Measurements from ENCODE around the gene SNX25.

SNX25 gene

GRCh38 chr4:185211035-185211434 lies 1.6 kb downstream of the SNX25 start:
- TF ChIP-seq SP1 (IDR thresholded peaks at IDR 0.05) (no peak), HDGF (IDR thresholded peaks at IDR 0.05; ENCODE audit: borderline replicate concordance) (no peak)
- ChIA-PET POLR2A (interaction anchor here (1.2 kb wide), 1 partner anchor 8 kb away, joined by 3 read pairs; no protein-coding TSS in a partner anchor), CTCF (no interaction called here)
- DNase-seq (ENCODE audit: extremely low spot score): no peak

- ChIA-PET POLR2A (interaction anchor here (1.7 kb wide), 1 partner anchor 9 kb away, joined by 5 read pairs; no protein-coding TSS in a partner anchor), CTCF (no interaction called here)
- TF ChIP-seq FOXK2 (IDR thresholded peaks at IDR 0.05): no peak
- TF ChIP-seq PKNOX1 (IDR thresholded peaks at IDR 0.05): no peak
- no peak for TF ChIP-seq CTBP1 (IDR thresholded peaks at IDR 0.05; ENCODE audit: borderline replicate concordance)
- no peak for TF ChIP-seq FOXA1 (IDR thresholded peaks at IDR 0.05)
- no peak for TF ChIP-seq BHLHE40 (IDR thresholded peaks at IDR 0.05; ENCODE audit: borderline replicate concordance)
- TF ChIP-seq L3MBTL2 (conservative IDR thresholded peaks at IDR 0.05): no peak
- TF ChIP-seq ARNT (IDR thresholded peaks at IDR 0.05): no peak
- TF ChIP-seq NFRKB (IDR thresholded peaks at IDR 0.05): no peak
- TF ChIP-seq LEF1 (IDR thresholded peaks at IDR 0.05; ENCODE audit: borderline replicate concordance): no peak
- DNase-seq (ENCODE audit: extremely low spot score): no peak
Observed at GRCh38 chr4:185211641-185212040, 2.2 kb downstream of the SNX25 start.

GRCh38 chr4:185212581-185212980 lies 3.2 kb downstream of the SNX25 start:
- ChIA-PET CTCF (interaction anchor here (0.6 kb wide), 1 partner anchor 14 kb away, joined by 4 read pairs; no protein-coding TSS in a partner anchor), POLR2A (interaction anchor here (1.0 to 1.7 kb wide), 2 partner anchors 10 to 214 kb away, joined by 3 to 5 read pairs; partner anchors contain the start of gene UFSP2)
- TF ChIP-seq FOXK2 (IDR thresholded peaks at IDR 0.05) (no peak), NFRKB (IDR thresholded peaks at IDR 0.05) (no peak), BHLHE40 (IDR thresholded peaks at IDR 0.05; ENCODE audit: borderline replicate concordance) (no peak), FOXA1 (IDR thresholded peaks at IDR 0.05) (no peak), ZNF384 (IDR thresholded peaks at IDR 0.05) (no peak), PKNOX1 (IDR thresholded peaks at IDR 0.05) (no peak), HDGF (IDR thresholded peaks at IDR 0.05; ENCODE audit: borderline replicate concordance) (no peak), TARDBP (IDR thresholded peaks at IDR 0.05) (no peak)

GRCh38 chr4:185213877-185214276 lies 4.5 kb downstream of the SNX25 start:
- POLR2A ChIA-PET: no interaction called here
- TF ChIP-seq ELF4 (IDR thresholded peaks at IDR 0.05): no peak
- no peak for DNase-seq (ENCODE audit: extremely low spot score)
- CTCF ChIA-PET: no interaction called here

More at GRCh38 chr4:185212581-185212980, 3.2 kb downstream of the SNX25 start:
- no peak for DNase-seq (ENCODE audit: extremely low spot score)

GRCh38 chr4:185215261-185215660 lies 5.9 kb downstream of the SNX25 start:
- CTCF ChIA-PET: no interaction called here
- DNase-seq (ENCODE audit: extremely low spot score): no peak
- no peak for TF ChIP-seq FOXK2 (IDR thresholded peaks at IDR 0.05)
- TF ChIP-seq ELF4 (IDR thresholded peaks at IDR 0.05): no peak
- no peak for TF ChIP-seq NFRKB (IDR thresholded peaks at IDR 0.05)
- no peak for TF ChIP-seq BHLHE40 (IDR thresholded peaks at IDR 0.05; ENCODE audit: borderline replicate concordance)
- no peak for TF ChIP-seq HDGF (IDR thresholded peaks at IDR 0.05; ENCODE audit: borderline replicate concordance)
- no peak for TF ChIP-seq CTBP1 (IDR thresholded peaks at IDR 0.05; ENCODE audit: borderline replicate concordance)
- TF ChIP-seq ARNT (IDR thresholded peaks at IDR 0.05): no peak
- TF ChIP-seq TARDBP (IDR thresholded peaks at IDR 0.05): no peak
- POLR2A ChIA-PET: no interaction called here

- ChIA-PET POLR2A (interaction anchor here (1.2 kb wide), 1 partner anchor 10 kb away, joined by 4 read pairs; no protein-coding TSS in a partner anchor), CTCF (no interaction called here)
- no peak for DNase-seq (ENCODE audit: extremely low spot score)
- TF ChIP-seq L3MBTL2 (conservative IDR thresholded peaks at IDR 0.05) (no peak), FOXM1 (IDR thresholded peaks at IDR 0.05; ENCODE audit: borderline replicate concordance) (no peak), ARNT (IDR thresholded peaks at IDR 0.05) (no peak), CTBP1 (IDR thresholded peaks at IDR 0.05; ENCODE audit: borderline replicate concordance) (no peak), ELF4 (IDR thresholded peaks at IDR 0.05) (no peak), BHLHE40 (IDR thresholded peaks at IDR 0.05; ENCODE audit: borderline replicate concordance) (no peak), FOXK2 (IDR thresholded peaks at IDR 0.05) (no peak), SUZ12 (IDR thresholded peaks at IDR 0.05) (no peak), LEF1 (IDR thresholded peaks at IDR 0.05; ENCODE audit: borderline replicate concordance) (no peak), FOXA1 (IDR thresholded peaks at IDR 0.05) (no peak), HDGF (IDR thresholded peaks at IDR 0.05; ENCODE audit: borderline replicate concordance) (no peak), NFRKB (IDR thresholded peaks at IDR 0.05) (no peak), PKNOX1 (IDR thresholded peaks at IDR 0.05) (no peak), SP1 (IDR thresholded peaks at IDR 0.05) (no peak), ZNF384 (IDR thresholded peaks at IDR 0.05) (no peak)
Observed at GRCh38 chr4:185217408-185217975, 8.1 kb downstream of the SNX25 start.

GRCh38 chr4:185218312-185218711 lies 8.9 kb downstream of the SNX25 start:
- no peak for DNase-seq (ENCODE audit: extremely low spot score)
- POLR2A ChIA-PET: no interaction called here
- CTCF ChIA-PET: interaction anchor here (1.5 kb wide), 1 partner anchor 9 kb away, joined by 3 read pairs; no protein-coding TSS in a partner anchor
- TF ChIP-seq NFRKB (IDR thresholded peaks at IDR 0.05) (no peak), CTBP1 (IDR thresholded peaks at IDR 0.05; ENCODE audit: borderline replicate concordance) (no peak), ZNF384 (IDR thresholded peaks at IDR 0.05) (no peak), PKNOX1 (IDR thresholded peaks at IDR 0.05) (no peak), FOXA1 (IDR thresholded peaks at IDR 0.05) (no peak), FOXK2 (IDR thresholded peaks at IDR 0.05) (no peak), FOXM1 (IDR thresholded peaks at IDR 0.05; ENCODE audit: borderline replicate concordance) (no peak), SUZ12 (IDR thresholded peaks at IDR 0.05) (no peak), HDGF (IDR thresholded peaks at IDR 0.05; ENCODE audit: borderline replicate concordance) (no peak), SP1 (IDR thresholded peaks at IDR 0.05) (no peak), TARDBP (IDR thresholded peaks at IDR 0.05) (no peak), BHLHE40 (IDR thresholded peaks at IDR 0.05; ENCODE audit: borderline replicate concordance) (no peak), ELF4 (IDR thresholded peaks at IDR 0.05) (no peak), LEF1 (IDR thresholded peaks at IDR 0.05; ENCODE audit: borderline replicate concordance) (no peak), L3MBTL2 (conservative IDR thresholded peaks at IDR 0.05) (no peak), ARNT (IDR thresholded peaks at IDR 0.05) (no peak)

Data from HEK293T (cell line).